ENCODE results near the gene FXYD7. TPM values are rescaled to one million over a fixed set of nuclear protein-coding genes. Genes with fewer than 3 reads are reported as not detected.
"Not testable (repeated sequence)": the region's sequence is repeated elsewhere in the genome, so short reads cannot be mapped to it uniquely, and the experiment has no call there.

Gene FXYD7, protein sequence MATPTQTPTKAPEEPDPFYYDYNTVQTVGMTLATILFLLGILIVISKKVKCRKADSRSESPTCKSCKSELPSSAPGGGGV
- not detected for total RNA-seq
- long read RNA-seq: 0 reads

DNA sequence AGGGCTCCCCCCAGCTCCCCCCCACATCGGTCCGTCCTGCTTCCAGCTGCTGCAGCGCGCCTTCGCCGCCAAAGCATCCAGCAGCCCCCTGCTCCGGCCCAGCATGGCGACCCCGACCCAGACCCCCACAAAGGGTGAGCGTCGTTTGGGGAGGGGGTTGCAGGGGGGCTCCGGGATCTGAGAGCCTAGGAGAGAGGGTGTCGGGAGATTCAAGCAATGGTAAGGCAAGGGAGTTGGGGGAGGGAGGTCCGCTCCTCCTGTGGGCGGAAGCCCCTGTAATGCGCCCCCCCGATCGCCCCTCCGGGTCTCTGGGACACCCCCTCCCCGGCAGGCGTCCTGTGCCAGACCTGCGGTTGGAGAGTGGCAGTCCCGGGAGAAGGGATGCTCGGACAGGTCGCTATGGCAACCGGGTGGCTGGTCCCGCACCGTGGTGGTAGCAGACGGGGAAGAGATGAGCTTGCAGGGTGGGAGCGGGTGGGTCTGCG lies at the start of gene FXYD7:
TSS of gene FXYD7 (plus strand) at position 25 of the 485 bp plus-strand sequence. CDS start at position 104, 79 bp downstream.
- DNase-seq (no peak), ATAC-seq (no peak)
- intact Hi-C loops (cut with DNase I): loop anchor here in 1 of 2 donors (5.0 kb wide), 1 partner anchor 124 kb away; the partner anchor contains the start of gene USF2

DNA sequence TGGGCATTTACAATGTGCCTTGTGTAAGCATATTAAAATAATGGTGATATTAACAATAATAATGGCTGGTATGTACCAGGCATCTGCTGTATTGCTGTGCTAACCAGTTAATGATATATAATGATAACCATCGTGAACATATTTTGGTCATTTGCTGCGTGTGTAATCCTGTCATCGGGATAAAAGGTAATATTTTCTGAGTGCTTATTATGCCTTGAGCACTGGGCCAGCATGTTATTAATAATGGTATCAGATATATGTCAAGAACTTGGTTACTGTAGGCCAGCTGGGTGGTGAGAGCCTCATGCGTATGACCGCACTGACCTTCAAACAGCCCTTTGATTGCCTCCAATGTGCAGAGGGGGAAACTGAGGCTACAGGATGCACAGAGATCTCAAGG lies 49.6 kb upstream of the FXYD7 start:
- no peak for ATAC-seq
- no peak for DNase-seq
- intact Hi-C loops (cut with DNase I): loop anchor here in 1 of 2 donors (5.0 kb wide), 1 partner anchor 51 kb away; the partner anchor contains the start of gene HPN

DNA sequence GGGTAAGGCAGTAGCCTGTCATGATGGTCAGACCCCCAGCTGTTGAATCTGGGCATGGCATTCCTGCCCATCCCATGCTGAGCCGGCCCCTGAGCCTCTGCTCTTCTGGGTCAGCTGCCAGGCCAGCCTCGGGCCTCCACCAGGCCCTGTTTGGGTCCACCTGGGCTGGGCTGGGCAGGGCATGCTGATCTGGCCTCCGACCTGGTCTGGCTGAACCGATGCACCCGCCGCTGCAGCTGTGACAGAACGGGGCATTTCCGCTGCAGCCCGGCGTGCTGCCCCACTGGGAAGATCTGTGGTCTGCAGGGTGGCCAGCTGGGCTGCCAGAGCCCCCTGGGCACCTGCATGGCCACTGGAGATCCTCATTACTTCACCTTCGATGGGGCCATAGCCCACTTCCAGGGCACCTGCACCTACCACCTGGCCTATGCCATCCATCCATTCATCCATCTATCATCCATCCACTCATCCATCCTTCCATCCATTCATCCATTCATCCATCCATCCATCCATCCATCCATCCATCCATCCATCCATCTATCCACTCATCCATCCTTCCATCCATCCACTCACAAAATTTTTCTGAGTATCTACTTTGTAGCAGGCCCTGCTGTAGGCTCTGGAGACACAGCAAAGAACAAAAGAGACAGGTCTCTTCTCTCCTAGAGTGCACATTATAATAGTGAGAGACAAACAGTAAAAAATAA lies 49.0 kb upstream of the FXYD7 start:
- intact Hi-C loops (cut with DNase I): loop anchor here in 1 of 2 donors (5.0 kb wide), 1 partner anchor 52 kb away; the partner anchor contains the start of gene HPN
- DNase-seq (no peak), ATAC-seq (no peak)

DNA sequence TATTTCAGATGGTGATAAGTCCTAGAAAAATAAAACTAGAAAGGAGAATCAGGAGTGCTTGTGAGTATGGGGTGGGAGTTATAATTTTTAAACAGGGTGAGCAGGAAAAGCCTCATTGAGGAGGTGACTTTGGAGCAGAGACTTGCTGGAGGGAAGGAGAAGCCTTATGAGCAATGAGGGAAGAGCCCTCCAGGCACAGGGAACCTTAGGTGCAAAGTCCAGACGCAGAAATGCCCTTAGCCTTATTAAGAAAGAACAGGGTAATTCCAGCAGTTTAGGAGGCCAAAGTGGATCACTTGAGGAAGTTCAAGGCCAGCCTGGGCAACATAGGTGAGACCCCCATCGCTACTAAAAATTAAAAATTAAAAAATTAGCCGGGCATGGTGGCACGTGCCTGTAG lies 48.4 kb upstream of the FXYD7 start:
- intact Hi-C loops (cut with DNase I): loop anchor here in 1 of 2 donors (5.0 kb wide), 1 partner anchor 52 kb away; the partner anchor contains the start of gene HPN
- DNase-seq (no peak), ATAC-seq (no peak)

DNA sequence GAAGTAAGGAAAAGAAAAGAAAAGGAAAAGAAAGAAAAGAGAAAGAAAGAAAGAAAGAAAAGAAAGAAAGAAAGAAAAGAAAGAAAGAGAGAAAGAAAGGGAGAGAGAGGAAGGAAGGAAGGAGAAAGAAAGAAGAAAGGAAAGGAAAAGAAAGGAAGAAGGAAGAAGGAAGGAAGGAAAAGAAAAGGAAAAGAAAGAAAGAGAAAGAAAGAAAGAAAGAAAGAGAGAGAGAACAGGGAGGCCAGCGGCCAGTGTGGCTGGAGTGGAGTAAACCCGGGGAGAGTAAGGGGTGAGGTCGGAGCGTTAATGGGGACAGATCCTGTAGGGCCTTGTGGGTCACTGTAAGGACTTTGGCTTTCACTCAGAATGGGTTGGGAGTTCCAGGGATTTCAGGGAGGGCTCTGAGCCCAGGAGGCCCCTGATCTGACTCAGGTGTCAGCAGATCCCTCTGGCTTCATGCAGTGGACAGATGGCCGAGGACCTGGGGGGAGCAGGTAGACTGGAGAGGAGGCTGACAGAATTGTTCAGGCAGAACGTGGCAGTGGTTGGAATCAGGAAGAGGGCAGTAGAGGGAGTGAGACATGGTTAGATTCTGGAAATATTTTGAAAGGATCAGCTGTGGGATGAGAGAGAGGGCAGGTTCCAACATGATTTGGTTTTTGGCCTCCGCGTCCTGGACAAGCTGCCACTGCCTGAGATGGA lies 47.2 kb upstream of the FXYD7 start:
- no peak for ATAC-seq
- intact Hi-C loops (cut with DNase I): no loop called here
- no peak for DNase-seq

DNA sequence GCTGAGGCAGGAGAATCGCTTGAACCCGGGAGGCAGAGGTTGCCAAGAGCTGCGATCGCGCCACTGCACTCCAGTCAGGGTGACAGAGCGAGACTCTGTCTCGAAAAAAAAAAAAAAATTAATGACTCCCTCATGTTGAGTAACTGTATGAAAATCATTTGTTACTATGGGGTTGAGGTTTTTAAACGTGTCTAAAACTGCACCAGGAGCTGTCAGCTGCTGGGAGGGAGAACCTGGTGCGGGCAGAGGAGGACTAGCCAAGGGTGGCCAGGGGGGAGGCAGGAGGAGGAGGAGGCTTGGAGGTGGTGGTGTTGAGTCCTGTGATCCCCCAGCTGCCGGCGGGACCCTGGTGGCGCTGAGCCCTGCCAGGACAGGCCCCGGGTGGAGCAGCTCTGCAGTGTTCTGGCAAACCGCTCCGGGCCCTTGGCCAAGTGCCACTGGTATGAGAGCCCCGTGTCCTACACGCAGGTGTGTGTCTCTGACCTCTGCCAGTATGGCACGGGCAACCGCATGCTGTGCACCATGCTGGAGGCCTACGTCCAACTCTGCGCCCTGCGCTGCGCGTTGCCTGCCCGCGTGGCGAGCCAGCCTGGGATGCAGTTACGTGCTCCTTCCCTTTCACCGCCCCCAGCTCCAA lies 44.5 kb upstream of the FXYD7 start:
- ATAC-seq: peak; percentile 41 to 55
- intact Hi-C loops (cut with DNase I): no loop called here
- DNase-seq: no peak

DNA sequence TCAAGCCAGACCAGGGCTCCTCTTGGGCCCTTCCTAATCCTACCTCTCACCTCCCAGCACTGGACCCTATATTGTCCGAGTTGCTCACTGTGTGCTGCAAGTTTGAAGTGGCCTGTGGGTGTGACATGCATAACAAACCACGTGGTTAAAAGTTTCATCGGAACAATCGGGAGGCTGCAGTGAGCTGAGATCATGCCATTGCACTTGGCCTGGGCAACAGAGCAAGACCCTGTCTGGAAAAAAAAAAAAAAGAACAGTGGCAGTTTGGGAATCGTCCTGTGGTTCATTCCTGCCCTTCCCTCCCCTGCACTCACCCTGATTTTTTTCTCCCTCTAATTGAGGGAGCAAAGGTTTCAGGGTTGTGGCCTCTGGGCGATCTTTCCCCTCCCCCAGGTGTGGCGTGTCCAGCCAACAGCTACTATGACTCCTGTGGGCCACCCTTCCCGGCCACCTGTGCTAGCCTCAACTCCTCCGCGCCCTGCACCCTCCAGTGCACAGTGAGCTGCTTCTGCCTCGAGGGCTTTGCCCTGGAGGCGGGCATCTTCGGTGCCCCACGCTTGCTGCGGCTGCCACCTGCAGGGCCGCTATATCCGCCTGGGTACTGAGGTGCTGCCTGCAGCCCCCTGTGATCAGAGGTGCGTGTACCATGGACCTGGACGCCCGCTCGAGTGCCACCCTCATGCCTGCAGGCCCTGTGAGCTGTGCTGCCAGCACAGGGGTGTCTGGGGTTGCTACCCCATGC lies 43.7 kb upstream of the FXYD7 start:
- intact Hi-C loops (cut with DNase I): no loop called here
- ATAC-seq: no peak

DNA sequence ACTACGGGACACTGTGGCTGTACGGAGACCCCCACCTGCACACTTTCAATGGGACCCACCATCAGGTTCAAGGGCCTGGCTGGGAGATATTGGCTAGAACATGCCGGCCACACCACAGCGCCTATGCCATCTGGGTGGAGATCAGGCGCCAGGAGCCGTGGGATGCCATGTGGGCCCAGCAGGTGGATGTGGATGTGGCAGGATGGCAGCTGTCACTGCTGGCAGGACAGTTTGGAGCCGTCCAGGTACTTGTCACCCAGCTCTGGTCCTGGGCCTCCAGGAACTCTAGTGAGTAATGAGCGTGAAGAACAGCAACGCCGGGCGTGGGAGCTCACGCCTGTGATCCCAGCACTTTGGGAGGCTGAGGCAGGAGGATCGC lies 43.2 kb upstream of the FXYD7 start:
- intact Hi-C loops (cut with DNase I): no loop called here

More for the DNA sequence above, 43.7 kb upstream of the FXYD7 start:
- no peak for DNase-seq

DNA sequence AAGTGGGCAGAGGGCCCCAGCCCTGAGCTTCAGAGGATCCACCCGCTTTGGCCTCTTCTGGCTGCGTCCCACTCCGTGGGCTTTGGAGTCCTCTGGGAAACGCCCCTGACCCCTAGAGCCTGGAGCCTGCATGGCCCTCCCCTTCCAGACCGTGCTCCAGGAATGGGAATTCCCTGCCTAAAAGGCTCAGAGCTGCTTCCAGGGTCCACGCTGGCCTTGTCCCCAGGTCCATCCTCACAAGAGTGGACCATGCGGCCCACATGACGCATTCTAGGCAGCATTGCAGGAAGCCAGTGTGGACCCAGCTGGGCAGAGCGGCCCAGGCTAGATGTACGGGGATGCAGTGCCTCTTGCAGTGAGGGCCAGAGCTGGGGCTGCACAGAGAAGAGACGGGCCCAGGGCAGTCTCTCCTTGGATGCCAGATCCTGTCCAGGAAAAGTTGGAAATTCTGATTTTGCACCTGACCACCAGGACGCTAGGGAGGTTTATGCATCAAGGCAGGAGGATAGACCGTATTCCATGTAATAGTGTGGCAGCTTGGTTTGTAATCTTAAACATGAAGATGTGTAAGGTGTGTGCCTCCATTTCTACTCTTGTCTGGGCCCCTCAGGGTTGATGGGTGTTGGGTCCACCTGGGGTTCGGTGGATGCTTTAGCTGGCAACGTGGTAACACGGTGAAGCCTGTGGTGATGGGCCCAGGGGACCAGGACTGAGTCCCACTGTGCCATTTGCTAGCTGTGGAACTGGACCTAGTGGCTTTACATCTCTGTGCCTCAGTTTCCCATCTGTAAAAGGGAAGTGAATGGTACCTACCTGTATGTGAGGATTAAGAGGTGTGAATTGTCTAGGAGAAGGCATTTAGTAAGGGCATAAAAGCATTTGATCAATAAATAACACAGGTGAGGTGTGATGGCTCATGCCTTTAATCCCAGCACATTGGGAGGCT lies 42.2 kb upstream of the FXYD7 start:
- intact Hi-C loops (cut with DNase I): no loop called here

More for the DNA sequence above, 43.2 kb upstream of the FXYD7 start:
- DNase-seq (no peak), ATAC-seq (no peak)

DNA sequence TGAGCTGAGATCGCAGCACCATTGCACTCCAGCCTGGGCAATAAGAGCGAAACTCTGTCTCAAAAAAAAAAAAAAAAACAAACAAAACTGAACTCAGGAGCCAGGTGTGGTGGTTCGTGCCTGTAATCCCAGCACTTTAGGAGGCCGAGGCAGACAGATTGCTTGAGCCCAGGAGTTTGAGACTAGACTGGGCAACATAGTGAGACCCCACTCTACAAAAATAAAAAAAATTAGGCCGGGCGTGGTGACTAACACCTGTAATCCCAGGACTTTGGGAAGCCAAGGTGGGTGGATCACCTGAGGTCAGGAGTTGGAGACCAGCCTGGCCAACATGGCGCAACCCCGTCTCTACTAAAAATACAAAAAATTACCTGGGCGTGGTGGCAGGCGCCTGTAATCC lies 41.1 kb upstream of the FXYD7 start:
- ATAC-seq; DNase-seq; intact Hi-C loops (cut with DNase I): not testable (repeated sequence)

More for the DNA sequence above, 42.2 kb upstream of the FXYD7 start:
- ATAC-seq (no peak), DNase-seq (no peak)

DNA sequence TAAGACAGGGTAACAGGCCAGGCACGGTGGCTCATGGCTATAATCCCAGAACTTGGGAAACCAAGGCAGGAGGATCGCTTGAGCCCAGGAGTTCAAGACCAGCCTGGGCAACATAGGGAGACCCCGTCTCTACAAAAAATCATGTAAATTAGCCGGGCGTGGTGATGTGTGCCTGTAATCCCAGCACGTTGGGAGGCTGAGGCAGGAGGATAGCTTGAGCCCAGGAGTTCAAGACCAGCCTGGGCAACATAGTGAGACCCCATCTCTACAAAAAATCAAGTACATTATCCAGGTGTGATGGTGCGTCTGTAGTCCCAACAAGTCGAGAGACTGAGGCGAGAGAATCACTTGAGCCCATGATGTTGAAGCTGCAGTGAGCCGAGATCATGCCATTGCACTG lies 39.4 kb upstream of the FXYD7 start:
- intact Hi-C loops (cut with DNase I); DNase-seq; ATAC-seq: not testable (repeated sequence)

DNA sequence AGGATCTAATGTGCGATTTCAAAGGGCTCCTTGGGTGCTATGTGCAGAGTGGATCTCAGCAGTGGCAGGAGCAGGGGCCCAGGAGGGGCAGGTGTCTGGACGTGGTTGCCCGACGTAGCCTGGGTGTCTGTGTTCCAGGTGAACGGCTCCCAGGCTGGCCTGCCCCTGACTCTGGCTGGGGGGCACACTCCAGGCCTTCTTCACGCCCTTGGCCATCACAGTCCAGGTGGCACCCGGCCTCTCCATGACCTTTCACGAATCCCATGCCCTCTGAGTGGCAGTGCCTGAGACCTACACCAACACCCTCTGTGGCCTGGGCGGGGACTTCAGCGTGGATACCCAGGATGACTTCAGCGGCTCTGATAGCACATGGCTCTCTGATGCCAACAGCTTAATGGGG lies 38.7 kb upstream of the FXYD7 start:
- DNase-seq (no peak), ATAC-seq (no peak)
- intact Hi-C loops (cut with DNase I): no loop called here

DNA sequence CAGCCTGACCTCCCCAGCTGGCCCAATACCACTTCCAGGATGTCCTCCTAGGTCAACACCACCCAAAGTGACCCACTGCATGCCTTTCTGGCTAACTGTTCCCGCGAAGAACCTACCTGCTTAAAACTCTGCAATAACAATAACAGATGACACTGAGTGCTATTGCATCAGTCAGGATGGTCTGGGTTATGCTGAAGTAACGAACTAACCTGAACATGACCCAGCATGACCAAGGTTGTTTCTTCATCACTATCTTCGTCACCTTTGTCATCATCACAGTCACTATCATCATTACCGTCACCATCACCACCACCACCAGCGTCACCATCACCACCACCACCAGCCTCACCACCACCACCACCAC lies 38.0 kb upstream of the FXYD7 start:
- DNase-seq: no peak
- ATAC-seq: no peak
- intact Hi-C loops (cut with DNase I): no loop called here

DNA sequence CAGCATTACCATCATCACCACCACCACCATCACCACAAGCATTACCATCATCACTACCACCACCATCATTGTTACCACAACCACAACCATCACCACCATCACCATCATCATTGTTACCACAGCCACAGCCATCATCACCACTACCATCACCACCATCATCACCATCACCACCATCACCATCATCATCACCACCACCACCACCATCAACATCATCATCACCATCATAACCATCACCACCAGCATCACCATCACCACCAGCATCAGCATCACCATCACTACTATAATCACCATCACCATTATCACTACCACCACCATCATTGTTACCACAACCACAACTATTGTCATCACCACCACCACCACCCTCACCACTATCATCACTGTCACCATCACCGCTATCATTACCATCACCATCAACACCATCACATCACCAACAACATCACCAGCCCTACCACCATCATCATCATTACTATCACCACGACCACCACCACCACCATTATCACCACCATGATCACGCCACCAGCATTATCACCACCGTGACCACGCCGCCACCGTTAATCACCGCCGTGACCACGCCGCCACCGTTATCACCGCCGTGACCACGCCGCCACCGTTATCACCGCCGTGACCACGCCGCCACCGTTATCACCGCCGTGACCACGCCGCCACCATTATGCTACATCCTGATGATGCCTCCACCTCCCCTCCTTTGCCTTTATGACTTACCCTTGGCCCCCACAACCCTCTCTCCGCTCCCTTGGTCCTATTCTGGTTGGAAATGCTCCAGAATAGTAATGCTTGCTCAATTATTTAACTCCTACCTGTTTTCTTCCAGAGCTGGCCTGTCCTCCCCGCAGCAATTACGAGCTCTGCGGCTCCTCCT lies 37.4 kb upstream of the FXYD7 start:
- ATAC-seq: no peak
- intact Hi-C loops (cut with DNase I): no loop called here
- DNase-seq: no peak

DNA sequence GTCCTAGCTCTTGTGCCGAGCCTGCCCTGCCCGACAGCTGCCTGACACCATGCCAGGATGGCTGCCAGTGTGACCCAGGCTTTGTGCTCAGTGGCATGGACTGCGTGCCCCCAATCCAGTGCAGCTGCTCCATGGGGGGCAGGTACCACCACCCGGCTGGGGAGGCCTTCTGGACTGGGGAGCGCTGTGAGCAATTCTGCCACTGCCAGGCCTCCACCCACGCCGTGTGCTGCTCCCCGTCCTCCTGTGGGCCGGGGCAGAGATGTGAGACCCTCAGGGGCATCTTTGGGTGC lies 36.8 kb upstream of the FXYD7 start:
- DNase-seq (no peak), ATAC-seq (no peak)
- intact Hi-C loops (cut with DNase I): no loop called here

DNA sequence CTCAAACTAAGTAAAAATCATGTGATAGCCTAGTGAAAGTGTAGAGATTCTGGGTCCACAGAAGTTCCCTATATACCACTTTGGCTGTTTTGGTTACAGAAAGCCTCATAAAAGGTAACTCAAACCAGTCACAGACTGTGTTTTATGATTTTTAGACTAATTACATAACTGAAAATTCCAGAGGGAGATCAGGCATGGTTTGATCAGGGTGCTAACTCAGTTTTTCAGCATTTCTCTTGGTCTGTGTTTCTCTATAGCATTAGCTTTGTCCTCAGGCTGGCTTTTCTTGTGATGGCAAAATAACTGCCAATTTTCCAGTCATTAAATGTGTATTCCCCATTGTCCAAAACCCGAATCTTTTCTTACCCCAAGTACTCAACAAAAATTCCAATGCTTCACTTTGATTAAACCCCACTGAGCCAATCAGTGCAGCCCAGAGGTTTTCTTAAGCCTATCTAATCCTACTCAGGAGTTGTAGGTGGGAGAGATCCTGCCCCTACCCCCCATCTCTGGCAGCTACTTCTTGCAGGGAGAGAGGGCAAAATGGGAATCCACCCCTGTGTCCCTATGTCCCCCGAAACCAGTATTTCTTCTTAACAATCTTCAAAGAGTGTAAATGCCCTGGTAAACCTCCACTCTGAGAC lies 36.0 kb upstream of the FXYD7 start:
- ATAC-seq (no peak), DNase-seq (no peak)
- intact Hi-C loops (cut with DNase I): no loop called here

DNA sequence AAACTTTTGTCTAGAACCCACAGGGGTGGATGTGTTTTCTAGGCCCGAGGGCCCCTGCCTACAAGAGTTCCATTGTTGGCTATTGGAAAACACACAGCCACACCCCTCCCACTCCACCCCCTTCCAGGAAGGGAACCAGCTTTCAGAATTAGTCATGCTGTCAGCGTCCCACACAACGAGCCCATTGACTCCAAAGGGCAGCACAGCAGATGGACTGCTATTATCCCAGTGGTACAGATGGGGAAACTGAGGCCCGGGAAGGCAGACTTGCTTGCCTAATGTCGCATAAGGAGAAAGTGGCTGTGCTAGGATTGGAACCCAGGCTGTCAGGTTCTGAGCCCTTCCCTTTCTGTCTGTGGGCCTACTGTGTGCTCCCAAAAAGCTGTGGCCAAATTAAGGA lies 35.5 kb upstream of the FXYD7 start:
- ATAC-seq (peak in 1 of 2 donors; percentile 76), DNase-seq (peak; percentile 53)
- intact Hi-C loops (cut with DNase I): no loop called here
